Measurements from ENCODE around the gene NR2C2.
"Not testable (repeated sequence)": the region's sequence is repeated elsewhere in the genome, so short reads cannot be mapped to it uniquely, and the experiment has no call there.

NR2C2 gene

DNA sequence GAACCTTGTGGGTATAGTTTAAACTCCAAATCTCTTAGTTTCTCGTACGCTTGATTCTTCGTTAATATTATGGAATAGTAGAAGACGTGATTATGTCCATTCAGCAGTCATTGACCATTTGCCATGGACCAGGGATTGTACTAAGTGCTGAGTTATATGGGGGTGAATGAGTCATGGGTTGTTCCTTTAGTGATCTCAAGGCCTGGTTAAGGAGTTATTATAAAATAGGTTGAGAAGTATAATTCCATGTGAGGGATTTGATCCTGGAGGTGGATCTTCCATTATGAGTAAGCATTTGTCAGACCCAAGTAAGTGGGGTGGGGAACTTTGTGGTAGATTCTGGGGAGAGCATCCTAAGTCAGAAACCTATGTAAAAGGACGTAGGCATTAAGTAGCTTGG, 15.4 kb downstream of the NR2C2 start:
- peaks cover 13 to 22% of the 10 kb centered on the region in 2 donors for H3K36me3 Mint-ChIP-seq
- no peak overlapping the region for H3K27ac Mint-ChIP-seq
- ATAC-seq (replicated peaks), result no peak
- H3K4me1 Mint-ChIP-seq, result peaks cover 11 to 16% of the 10 kb centered on the region in 2 donors
- H3K27me3 Mint-ChIP-seq, result no peaks in the 10 kb centered on the region
- H3K9me3 Mint-ChIP-seq, result no peaks in the 10 kb centered on the region
- no peak overlapping the region for H3K4me3 Mint-ChIP-seq
- DNase-seq, result no peak

DNA sequence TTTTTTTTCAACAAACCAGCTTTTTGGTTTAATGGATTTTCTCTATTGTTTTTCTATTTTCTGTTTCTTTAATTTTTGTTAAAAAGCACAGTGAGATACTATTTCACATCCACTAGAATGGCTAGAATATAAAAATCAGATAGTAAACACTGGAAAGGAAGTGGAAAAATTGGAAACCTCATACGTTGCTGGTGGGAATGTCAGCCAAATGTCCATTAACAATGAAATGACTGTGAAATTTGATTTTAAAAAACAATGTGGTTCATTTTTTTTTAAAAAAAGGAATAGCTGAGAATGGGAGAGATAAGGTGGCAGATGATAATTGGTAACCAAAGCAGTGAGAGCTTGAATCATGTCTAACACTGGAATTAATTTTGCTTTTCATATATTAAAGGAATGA, 19.9 kb downstream of the NR2C2 start:
- H3K27me3 Mint-ChIP-seq, result no peaks in the 10 kb centered on the region
- DNase-seq (no peak), ATAC-seq (replicated peaks) (no peak)
- no peaks in the 10 kb centered on the region for H3K9me3 Mint-ChIP-seq
- H3K4me3 Mint-ChIP-seq, result no peak overlapping the region
- no peaks in the 10 kb centered on the region for H3K4me1 Mint-ChIP-seq
- H3K27ac Mint-ChIP-seq, result no peak overlapping the region
- H3K36me3 Mint-ChIP-seq, result peaks cover 18 to 21% of the 10 kb centered on the region in 2 donors

DNA sequence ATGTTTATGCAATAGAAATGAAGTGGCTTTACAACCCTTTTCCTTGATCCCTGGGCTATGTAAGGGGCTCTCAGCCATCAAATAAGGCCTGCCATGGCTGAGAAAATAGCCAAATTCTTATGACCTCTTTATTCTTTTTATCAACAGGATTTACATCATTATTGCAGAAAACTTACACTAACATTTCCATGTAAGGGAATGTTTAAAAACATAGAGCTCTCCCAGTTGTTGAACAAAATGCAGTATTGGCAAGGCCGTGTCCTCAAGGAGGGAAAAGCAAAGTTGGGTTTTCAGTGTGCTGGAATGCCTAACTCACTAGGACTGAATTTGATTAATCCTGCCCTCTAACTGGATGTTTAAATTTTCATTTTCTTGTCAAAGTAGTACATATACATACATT, 22.3 kb downstream of the NR2C2 start:
- Mint-ChIP-seq H3K4me3 (no peak overlapping the region), H3K36me3 (peaks cover 27 to 32% of the 10 kb centered on the region in 2 donors), H3K27me3 (no peaks in the 10 kb centered on the region), H3K9me3 (no peaks in the 10 kb centered on the region), H3K27ac (no peak overlapping the region), H3K4me1 (peaks cover 4 to 10% of the 10 kb centered on the region in 2 donors)
- ATAC-seq (replicated peaks) (no peak), DNase-seq (no peak)

DNA sequence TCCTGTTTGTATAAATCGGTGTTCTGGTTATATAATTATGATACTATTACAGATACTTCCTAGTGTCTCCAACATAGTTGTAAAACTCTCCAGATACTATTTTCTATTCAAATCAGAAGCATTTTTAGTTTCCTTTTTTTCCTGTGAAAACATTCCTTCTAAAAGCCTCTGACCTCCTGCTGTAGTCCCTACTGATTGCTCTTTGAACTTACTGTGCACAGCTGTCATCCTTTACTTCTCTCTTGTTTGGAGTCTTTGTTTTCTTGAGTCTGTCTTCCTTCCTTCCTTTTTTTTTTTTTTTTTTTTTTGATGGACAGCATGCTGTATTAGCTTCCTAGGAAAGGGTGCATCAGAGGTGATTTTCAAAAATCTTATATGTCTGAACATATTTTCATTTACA, 28.9 kb downstream of the NR2C2 start:
- H3K4me3 Mint-ChIP-seq, result no peak overlapping the region
- H3K27ac Mint-ChIP-seq, result peak overlapping the region; percentile 33
- H3K4me1 Mint-ChIP-seq, result peaks cover 21 to 56% of the 10 kb centered on the region in 2 donors

DNA sequence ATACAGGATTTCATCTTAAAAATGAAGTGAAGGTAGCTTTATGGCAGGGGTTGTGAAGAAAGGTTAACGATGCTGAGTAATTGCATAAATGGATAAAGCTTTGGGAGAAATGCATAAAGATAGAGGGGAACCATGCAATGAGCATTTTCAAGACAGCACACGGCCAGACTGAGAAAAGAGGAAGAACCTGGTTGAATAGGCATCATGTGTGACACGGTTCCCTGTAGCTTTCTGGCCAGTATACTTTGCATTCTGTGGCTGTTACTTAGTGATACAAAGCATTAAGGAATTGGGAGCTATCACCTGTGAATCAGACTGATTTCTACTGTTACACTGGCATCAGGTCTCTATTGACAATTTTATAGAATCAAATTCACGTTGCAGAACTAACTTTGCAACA, 33.3 kb downstream of the NR2C2 start:
- DNase-seq (no peak), ATAC-seq (replicated peaks) (peak; percentile 100)
- Mint-ChIP-seq H3K4me1 (peaks cover 14 to 38% of the 10 kb centered on the region in 2 donors), H3K27ac (peak overlapping the region; percentile 9), H3K9me3 (peaks cover 0 to 4% of the 10 kb centered on the region in 2 donors), H3K4me3 (no peak overlapping the region), H3K27me3 (no peaks in the 10 kb centered on the region), H3K36me3 (peaks cover 8 to 22% of the 10 kb centered on the region in 2 donors)

More for the DNA sequence above, 28.9 kb downstream of the NR2C2 start:
- H3K9me3 Mint-ChIP-seq, result no peaks in the 10 kb centered on the region
- no peaks in the 10 kb centered on the region for H3K27me3 Mint-ChIP-seq
- no peak for ATAC-seq (replicated peaks)
- no peak for DNase-seq
- H3K36me3 Mint-ChIP-seq, result peaks cover 23 to 32% of the 10 kb centered on the region in 2 donors

DNA sequence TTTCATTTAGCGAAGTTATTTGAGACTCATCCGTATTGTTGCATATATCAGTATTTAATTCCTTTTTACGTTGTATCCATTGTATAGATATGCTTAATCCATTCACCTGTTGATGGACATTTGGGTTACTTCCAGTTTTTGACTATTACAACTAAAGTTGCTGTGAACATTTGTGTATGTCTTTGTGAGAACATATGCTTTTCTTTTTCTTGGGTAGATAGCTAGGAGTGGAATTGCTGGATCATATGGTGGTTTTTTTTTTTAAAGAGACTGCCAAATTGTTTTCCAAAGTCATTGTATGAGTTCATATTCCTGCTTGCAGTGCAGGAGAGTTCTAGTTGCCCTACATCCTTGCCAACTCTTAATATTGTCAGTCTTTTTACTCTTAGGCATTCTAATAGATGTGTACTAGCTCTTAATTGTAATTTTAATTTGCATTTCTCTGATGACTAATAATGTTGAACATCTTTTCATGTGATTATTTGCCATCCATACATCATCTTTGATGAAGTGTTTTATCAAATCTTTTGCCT, 37.3 kb downstream of the NR2C2 start:
- no peaks in the 10 kb centered on the region for H3K27me3 Mint-ChIP-seq
- DNase-seq (no peak), ATAC-seq (replicated peaks) (no peak)
- H3K27ac Mint-ChIP-seq, result no peak overlapping the region
- no peak overlapping the region for H3K4me3 Mint-ChIP-seq
- H3K4me1 Mint-ChIP-seq, result peaks cover 16 to 35% of the 10 kb centered on the region in 2 donors
- peaks cover 6 to 10% of the 10 kb centered on the region in 2 donors for H3K36me3 Mint-ChIP-seq
- peaks cover 0 to 4% of the 10 kb centered on the region in 2 donors for H3K9me3 Mint-ChIP-seq

DNA sequence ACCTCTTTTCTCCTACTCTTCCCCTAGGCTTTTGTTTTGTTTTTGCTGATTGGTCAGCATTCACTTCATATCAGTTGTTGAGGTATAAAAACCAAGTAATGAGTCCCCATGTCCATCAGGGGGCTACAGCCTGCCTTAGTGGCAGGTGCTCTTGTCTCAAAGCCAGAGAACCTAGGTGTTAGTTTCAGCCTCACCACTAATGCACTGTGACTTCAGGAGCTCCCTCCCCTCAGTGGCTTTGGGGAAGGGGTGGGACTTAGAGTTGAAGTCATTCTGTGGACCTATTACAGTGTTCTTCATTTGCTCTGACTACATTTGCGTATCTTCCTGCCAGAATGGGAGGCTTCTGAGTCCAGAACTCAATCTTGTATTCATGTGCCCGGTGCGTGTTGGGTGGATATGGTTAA, 41.6 kb downstream of the NR2C2 start:
- H3K4me3 Mint-ChIP-seq, result peak overlapping the region; percentile 51 to 62
- H3K9me3 Mint-ChIP-seq, result peaks cover 0 to 4% of the 10 kb centered on the region in 2 donors
- H3K4me1 Mint-ChIP-seq, result peaks cover 21 to 43% of the 10 kb centered on the region in 2 donors
- DNase-seq, result peak; percentile 64
- peak; percentile 98 to 99 for ATAC-seq (replicated peaks)
- H3K36me3 Mint-ChIP-seq, result peaks cover 6 to 10% of the 10 kb centered on the region in 2 donors
- H3K27ac Mint-ChIP-seq, result peak overlapping the region; percentile 20
- H3K27me3 Mint-ChIP-seq, result no peaks in the 10 kb centered on the region

DNA sequence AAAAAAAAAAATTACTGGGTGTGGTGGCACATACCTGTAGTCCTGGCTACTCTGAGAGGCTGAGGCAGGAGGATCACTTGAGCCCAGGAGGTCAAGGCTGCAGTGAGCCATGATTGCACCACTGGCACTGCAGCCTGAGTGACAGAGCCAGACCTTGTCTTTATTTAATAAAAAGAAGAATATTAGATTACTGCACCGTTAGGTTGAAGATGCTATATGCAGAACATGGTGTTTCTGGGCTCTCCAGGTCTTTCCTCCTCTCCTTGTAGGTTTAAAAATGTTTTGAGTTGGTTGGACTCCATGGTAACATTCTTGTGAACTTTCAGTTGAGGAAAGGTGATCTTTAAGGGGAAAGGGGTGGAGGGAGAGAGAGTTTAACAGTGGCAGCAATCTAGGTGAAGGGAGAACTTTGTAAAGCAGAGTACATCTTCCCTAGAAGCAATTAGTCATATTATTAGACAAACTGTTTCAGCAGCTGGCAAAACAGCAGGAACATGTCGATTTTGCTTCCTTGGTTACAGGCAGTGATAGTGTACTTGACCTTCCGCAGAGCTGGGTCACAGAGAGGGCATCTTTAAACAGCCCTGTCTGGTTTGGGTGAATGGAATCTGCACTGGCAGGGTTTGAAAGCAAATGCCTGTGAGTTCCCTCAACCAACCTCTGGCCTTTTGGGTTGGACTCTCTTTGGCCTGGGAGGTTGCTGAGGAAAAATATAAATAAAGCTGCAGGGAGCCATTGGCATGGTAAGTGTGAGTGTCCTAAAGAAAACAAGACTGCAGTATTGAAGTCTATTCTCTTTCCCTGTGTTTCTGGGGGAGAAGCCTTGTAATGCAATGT, 42.8 kb downstream of the NR2C2 start:
- peak; percentile 6 to 14 for ATAC-seq (replicated peaks)
- H3K36me3 Mint-ChIP-seq, result peaks cover 3% of the 10 kb centered on the region in 2 donors
- H3K27me3 Mint-ChIP-seq, result no peaks in the 10 kb centered on the region
- H3K9me3 Mint-ChIP-seq, result no peaks in the 10 kb centered on the region
- H3K27ac Mint-ChIP-seq, result peak overlapping the region; percentile 9
- no peak for DNase-seq
- H3K4me3 Mint-ChIP-seq, result no peak overlapping the region
- peaks cover 21 to 43% of the 10 kb centered on the region in 2 donors for H3K4me1 Mint-ChIP-seq

- H3K27ac Mint-ChIP-seq, result no peak overlapping the region
- DNase-seq (no peak), ATAC-seq (replicated peaks) (no peak)
- no peaks in the 10 kb centered on the region for H3K9me3 Mint-ChIP-seq
- H3K36me3 Mint-ChIP-seq, result peaks cover 3 to 4% of the 10 kb centered on the region in 2 donors
- H3K4me1 Mint-ChIP-seq, result peaks cover 21 to 43% of the 10 kb centered on the region in 2 donors
- H3K4me3 Mint-ChIP-seq, result no peak overlapping the region
- H3K27me3 Mint-ChIP-seq, result no peaks in the 10 kb centered on the region
Measured at GRCh38 chr3:14990780-14991148, 43.4 kb downstream of the NR2C2 start.

DNA sequence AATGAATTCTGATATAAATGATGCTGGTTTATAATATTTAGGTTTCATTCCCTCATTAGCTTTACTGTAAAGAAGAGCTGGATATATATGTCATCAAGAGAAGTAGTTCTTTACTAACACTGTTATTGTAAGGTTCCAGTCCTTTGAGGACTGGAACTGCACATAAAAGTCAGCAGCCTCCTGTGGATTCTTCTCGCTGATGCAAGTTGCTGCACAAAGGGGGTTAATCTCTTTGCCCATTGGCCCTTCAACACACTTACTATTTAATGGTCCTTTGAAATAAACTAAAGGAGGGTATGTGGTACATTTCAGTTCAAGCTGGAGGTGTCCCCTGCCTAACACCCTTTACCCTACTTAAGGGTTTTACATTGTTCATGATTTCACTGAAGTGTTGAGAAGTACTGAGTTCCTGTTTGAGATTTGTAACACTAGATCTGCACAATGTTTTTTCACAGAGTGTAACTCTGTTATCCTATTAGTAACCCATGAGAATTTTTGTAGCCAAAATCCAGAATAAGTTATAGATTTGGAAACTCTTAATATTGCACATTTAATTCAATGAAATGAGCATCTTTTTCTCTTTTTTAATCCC, 43.9 kb downstream of the NR2C2 start:
- DNase-seq, result no peak
- Mint-ChIP-seq H3K27ac (no peak overlapping the region), H3K4me1 (peaks cover 20 to 43% of the 10 kb centered on the region in 2 donors), H3K9me3 (no peaks in the 10 kb centered on the region), H3K4me3 (no peak overlapping the region), H3K27me3 (no peaks in the 10 kb centered on the region), H3K36me3 (peaks cover 3 to 4% of the 10 kb centered on the region in 2 donors)
- no peak for ATAC-seq (replicated peaks)

DNA sequence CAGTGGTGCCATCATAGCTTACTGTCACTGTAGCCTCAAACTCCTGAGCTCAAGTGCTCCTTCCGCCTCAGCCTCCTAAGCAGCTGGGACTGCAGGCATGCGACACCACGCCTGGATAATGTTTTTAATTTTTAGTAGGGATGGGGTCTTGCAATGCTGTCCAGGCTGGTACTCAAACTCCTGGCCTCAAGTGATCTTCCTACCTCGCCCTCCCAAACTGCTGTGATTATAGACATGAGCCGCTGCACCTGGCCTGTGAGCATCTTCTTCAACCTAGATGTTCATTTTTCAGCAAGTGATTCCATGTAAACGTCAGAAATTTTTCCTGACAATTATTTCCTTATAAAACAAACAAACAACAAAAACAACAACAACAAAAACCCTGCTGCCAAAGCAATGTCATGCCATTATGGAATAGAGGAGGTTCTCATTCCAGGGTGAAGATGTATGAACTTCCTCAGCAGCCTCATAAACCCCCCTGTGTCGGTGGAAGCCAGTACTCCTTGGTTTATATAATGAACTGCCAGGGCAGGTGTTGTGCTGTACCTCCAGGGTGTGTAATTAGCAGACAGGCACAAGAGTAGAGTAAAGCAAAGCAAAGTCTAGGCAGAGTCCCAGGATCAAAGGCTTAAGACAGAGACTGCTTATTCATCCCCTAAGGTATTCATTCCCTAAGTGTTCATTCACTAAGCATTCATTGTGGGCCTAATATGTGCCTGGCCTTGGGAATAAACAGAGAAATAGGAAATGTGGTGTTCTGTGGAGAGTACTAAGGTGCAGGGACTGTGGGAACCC, 44.6 kb downstream of the NR2C2 start:
- DNase-seq, result no peak
- no peak for ATAC-seq (replicated peaks)
- Mint-ChIP-seq H3K27me3 (no peaks in the 10 kb centered on the region), H3K4me1 (peaks cover 17 to 39% of the 10 kb centered on the region in 2 donors), H3K4me3 (no peak overlapping the region), H3K27ac (no peak overlapping the region), H3K36me3 (peaks cover 3 to 4% of the 10 kb centered on the region in 2 donors), H3K9me3 (no peaks in the 10 kb centered on the region)

- Mint-ChIP-seq H3K4me1 (peaks cover 10 to 16% of the 10 kb centered on the region in 2 donors), H3K27me3 (no peaks in the 10 kb centered on the region), H3K9me3 (peaks cover 3 to 4% of the 10 kb centered on the region in 2 donors), H3K36me3 (peaks cover 17 to 25% of the 10 kb centered on the region in 2 donors), H3K27ac (no peak overlapping the region), H3K4me3 (no peak overlapping the region)
- DNase-seq (no peak), ATAC-seq (replicated peaks) (no peak)
Measured at GRCh38 chr3:14997941-14998340, 50.6 kb downstream of the NR2C2 start.

DNA sequence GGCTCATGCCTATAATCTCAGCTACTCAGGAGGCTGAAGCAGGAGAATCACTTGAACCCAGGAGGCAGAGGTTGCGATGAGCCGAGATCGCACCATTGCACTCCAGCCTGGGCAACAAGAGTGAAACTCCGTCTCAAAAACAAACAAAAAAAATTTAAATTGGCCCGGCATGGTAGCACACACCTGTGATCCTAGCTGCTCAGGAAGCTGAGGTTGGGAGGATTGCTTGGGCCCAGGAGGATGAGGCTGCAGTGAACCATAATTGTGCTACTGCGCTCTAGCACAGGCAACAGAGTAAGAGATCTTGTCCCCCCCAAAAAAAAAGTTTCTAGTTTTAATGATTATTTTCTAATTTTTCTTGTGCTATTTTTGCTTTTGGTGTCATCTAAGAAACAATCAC, 51.8 kb downstream of the NR2C2 start:
- H3K27ac Mint-ChIP-seq; H3K4me3 Mint-ChIP-seq; H3K9me3 Mint-ChIP-seq; H3K27me3 Mint-ChIP-seq; DNase-seq; ATAC-seq (replicated peaks): not testable (repeated sequence)
- H3K4me1 Mint-ChIP-seq, result peaks cover 12 to 22% of the 10 kb centered on the region in 2 donors
- H3K36me3 Mint-ChIP-seq, result peaks cover 17 to 30% of the 10 kb centered on the region in 2 donors

DNA sequence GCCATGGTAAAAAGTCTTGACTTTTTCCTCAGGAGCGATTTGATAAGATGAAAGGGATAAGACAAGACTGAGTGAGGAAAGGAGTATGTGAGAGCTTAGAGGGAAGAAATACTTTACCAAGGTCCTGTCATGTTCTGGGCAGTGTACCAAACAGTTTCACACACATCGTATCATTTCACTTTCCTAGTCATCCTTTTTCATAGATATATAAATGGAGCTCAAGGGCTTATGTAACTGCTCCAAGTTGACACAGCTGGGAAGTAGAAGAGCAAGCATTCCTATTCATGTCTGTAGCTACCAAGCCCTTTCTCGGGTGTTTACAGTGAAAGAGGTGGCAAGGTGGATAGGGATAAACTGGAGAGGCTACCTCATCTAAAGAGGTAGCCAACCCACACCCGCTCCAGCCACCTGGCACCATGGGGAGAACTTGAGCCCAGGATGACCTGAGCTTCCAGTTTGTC, 60.3 kb downstream of the NR2C2 start:
- no peak overlapping the region for H3K4me3 Mint-ChIP-seq
- no peaks in the 10 kb centered on the region for H3K9me3 Mint-ChIP-seq
- peak overlapping the region; percentile 20 for H3K27ac Mint-ChIP-seq
- peaks cover 18 to 48% of the 10 kb centered on the region in 2 donors for H3K36me3 Mint-ChIP-seq
- DNase-seq, result no peak
- H3K4me1 Mint-ChIP-seq, result peaks cover 2 to 5% of the 10 kb centered on the region in 2 donors
- ATAC-seq (replicated peaks), result no peak
- no peaks in the 10 kb centered on the region for H3K27me3 Mint-ChIP-seq
